ENCODE measurements around the gene ALDH18A1.

DNA sequence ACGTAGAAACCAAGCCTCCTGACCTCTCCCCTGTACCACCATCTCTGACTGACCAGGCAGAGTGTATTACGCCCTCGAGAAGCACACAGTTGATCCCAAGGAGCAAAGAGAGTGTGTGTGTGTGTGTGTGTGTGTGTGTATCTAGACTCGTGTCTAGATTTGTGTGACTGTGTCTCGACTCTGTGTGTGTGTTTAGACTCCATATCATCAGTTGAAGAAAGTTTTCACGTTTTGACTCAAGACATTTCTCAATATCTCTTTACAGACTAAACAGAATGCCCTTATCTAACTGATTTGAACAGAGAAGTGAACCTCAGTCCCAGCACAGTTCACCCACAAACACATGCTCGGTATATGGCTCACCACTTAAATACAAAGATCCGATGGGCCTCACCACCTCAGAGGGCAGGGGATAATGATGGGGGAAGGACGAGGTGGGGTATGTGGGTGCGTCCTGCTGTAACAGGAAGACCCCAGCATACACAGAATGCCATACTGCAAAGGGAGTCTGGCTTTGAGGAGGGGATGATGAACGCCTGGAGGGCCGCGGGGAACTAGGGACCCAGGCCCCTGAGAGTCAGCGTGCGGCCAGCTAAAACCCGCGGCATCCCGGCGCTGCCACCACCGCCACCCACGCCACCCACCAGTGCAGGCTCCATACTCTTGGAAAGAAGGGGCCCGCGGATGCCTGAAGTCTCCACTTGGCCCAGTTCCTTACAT lies 780 bp downstream of the ALDH18A1 start:
- TF ChIP-seq MXI1 (conservative IDR thresholded peaks at IDR 0.05; ENCODE audit: poor library complexity, severe bottlenecking) (no peak), EP300 (conservative IDR thresholded peaks at IDR 0.05; ENCODE audit: poor library complexity, severe bottlenecking) (no peak), EZH2 (IDR thresholded peaks at IDR 0.05; ENCODE audit: borderline replicate concordance, insufficient read depth, low read length, poor library complexity, severe bottlenecking) (no peak)
- TF ChIP-seq, protein P1, sequence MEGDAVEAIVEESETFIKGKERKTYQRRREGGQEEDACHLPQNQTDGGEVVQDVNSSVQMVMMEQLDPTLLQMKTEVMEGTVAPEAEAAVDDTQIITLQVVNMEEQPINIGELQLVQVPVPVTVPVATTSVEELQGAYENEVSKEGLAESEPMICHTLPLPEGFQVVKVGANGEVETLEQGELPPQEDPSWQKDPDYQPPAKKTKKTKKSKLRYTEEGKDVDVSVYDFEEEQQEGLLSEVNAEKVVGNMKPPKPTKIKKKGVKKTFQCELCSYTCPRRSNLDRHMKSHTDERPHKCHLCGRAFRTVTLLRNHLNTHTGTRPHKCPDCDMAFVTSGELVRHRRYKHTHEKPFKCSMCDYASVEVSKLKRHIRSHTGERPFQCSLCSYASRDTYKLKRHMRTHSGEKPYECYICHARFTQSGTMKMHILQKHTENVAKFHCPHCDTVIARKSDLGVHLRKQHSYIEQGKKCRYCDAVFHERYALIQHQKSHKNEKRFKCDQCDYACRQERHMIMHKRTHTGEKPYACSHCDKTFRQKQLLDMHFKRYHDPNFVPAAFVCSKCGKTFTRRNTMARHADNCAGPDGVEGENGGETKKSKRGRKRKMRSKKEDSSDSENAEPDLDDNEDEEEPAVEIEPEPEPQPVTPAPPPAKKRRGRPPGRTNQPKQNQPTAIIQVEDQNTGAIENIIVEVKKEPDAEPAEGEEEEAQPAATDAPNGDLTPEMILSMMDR (IDR thresholded peaks at IDR 0.05; ENCODE audit: poor library complexity, severe bottlenecking): no peak
- TF ChIP-seq, protein P2, sequence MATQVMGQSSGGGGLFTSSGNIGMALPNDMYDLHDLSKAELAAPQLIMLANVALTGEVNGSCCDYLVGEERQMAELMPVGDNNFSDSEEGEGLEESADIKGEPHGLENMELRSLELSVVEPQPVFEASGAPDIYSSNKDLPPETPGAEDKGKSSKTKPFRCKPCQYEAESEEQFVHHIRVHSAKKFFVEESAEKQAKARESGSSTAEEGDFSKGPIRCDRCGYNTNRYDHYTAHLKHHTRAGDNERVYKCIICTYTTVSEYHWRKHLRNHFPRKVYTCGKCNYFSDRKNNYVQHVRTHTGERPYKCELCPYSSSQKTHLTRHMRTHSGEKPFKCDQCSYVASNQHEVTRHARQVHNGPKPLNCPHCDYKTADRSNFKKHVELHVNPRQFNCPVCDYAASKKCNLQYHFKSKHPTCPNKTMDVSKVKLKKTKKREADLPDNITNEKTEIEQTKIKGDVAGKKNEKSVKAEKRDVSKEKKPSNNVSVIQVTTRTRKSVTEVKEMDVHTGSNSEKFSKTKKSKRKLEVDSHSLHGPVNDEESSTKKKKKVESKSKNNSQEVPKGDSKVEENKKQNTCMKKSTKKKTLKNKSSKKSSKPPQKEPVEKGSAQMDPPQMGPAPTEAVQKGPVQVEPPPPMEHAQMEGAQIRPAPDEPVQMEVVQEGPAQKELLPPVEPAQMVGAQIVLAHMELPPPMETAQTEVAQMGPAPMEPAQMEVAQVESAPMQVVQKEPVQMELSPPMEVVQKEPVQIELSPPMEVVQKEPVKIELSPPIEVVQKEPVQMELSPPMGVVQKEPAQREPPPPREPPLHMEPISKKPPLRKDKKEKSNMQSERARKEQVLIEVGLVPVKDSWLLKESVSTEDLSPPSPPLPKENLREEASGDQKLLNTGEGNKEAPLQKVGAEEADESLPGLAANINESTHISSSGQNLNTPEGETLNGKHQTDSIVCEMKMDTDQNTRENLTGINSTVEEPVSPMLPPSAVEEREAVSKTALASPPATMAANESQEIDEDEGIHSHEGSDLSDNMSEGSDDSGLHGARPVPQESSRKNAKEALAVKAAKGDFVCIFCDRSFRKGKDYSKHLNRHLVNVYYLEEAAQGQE (IDR thresholded peaks at IDR 0.05; ENCODE audit: borderline replicate concordance): no peak

All from neural cell (in vitro differentiated cells).